A549 (cell line): ENCODE data around the gene C19orf25.

ENCODE experiments used
- CTCF ChIP-seq: fragments of >200 bp; sonication (Bioruptor Twin); formaldehyde crosslinking; IDR thresholded peaks from 3 replicates; pipeline ENCODE4 v1.5.1; 2016
- MAX ChIP-seq: IDR thresholded peaks from 2 replicates; pipeline ENCODE4 v1.6.1; 2012
- POLR2A ChIP-seq: IDR thresholded peaks from 2 replicates; pipeline ENCODE4 v1.6.1; 2012; ENCODE audit warnings: mild to moderate bottlenecking, low read length
- REST ChIP-seq: fragments of 200-600 bp; sonication (generic); IDR thresholded peaks from 2 replicates; pipeline ENCODE4 v1.6.1; 2016; ENCODE audit warnings: antibody characterized with exemption, mild to moderate bottlenecking, moderate library complexity
- ZSCAN20 ChIP-seq: fragments of 250-450 bp; sonication (Bioruptor Pico); IDR thresholded peaks from 2 replicates; pipeline ENCODE4 v1.8.0; 2022; ENCODE audit warnings: mild to moderate bottlenecking, moderate library complexity

DNA sequence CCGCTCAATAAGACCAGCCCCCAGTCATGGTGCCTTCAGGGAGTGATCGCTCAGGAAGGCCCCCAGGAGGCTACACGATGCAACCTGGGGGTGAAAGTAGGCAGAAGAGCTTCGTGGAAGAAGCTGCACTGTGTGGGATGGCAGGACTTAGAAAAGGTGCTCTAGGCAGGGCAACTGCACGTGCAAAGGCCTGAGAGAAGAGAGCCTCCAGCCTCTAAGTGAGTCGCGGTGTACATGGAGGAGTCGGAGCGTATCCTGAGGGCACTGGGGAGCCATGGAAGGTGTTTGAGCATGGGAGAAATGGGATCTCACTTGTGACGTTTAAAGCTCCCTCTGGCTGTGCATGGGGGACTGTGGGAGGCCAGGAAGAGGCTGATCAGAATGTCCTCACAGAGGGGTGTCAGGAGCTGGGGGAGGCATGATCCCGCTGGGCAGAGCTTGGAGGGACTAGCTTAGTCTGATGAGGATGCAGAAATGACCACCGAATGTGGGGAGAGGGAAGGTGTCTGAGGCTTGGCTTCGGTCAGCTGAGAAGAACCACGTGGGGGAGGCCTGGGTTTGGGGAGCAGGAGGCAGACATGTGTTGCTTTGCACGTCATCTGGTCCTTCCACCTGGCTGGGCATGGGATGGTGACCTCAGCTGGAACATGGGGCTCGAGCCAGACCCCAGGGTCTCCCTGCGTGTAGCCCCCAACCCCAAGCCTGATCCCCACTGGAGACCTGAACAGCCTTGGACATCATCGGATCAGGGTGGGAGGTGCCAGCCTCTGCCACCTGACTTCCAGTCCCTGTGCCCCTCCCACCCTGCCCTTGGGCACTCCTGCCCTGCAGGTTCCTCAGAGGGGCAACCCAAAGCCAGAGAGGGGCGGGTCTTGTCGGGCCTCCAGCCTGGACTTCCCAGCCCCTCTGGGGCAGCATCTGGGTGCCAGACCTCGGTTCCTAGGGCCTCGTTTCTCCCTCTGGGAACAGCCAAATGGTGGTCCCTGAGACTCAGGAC, 28.0 kb downstream of the C19orf25 start:
- TF ChIP-seq CTCF (no peak), POLR2A (no peak), ZSCAN20 (CRISPR knock-in tag) (no peak), MAX (no peak), REST (no peak)
